Heart left ventricle (tissue), 13 donors: Measurements from ENCODE around the gene RNF31.

Source experiments
- CTCF ChIP-seq, 12 donors: fragments of 200-600 bp; sonication (generic) in 4 of 12; IDR thresholded peaks; one replicate each; pipeline versions ENCODE4 v1.5.0 to v1.8.0; 2018 to 2022; ENCODE audit warnings: antibody characterized with exemption in 12 of 12, mild to moderate bottlenecking in 5 of 12
- POLR2A ChIP-seq, 2 donors: fragments of 450-650 bp; IDR thresholded peaks; one replicate each; pipeline ENCODE4 v1.6.1; 2017; ENCODE audit warnings: antibody characterized with exemption in 2 of 2, mild to moderate bottlenecking in 2 of 2, moderate library complexity in 2 of 2
- donor health status: ischemic (EF 13 %, LVEDD 7.1; RV severe dilation, severe dysfunction).
- donor health status: DM: no; HTN: yes; CAD: no.
- donor health status: DM: no; HTN: no; CAD: no.
- donor health status: ischemic (EF 25% LVEDD 6.9; RV normal size, moderate dysfunction).
- donor health status: ischemic (EF 25% LVEDD 5.7; RV mildly dilated, moderate dysfunction).
- donor health status: ischemic (EF 35%, LVEDD 5.7; RV mildly dilated, moderate dysfunction).
- donor health status: nonischemic (EF 11% LVEDD 7.7; RV severe dilation, severe dysfunction).
- donor health status: DM: yes; HTN: yes; CAD: no.
- donor health status: PGD.
- donor health status: ischemic (EF 29% LVEDD 5.4; RV normal size, mild dysfunction).
- donor health status: nonischemic (EF 23%, LVEDD 6.1; RV moderate dilation, normal function).

- peak in 3 of 12 donors; percentile 21 to 26 (median 22) for TF ChIP-seq CTCF (IDR thresholded peaks at IDR 0.05)
- TF ChIP-seq POLR2A (IDR thresholded peaks at IDR 0.05), result peak in 1 of 2 donors; percentile 79
Measured at GRCh38 chr14:24135834-24136683, 11.2 kb upstream of the RNF31 start, which contains the start of gene PSME1.
